Ishikawa (cell line): ENCODE results near the gene ADGRG6.

Source experiments
- CEBPB ChIP-seq: IDR thresholded peaks from 2 replicates; pipeline ENCODE4 v1.6.1; 2012
- CREB1 ChIP-seq: IDR thresholded peaks from 2 replicates; pipeline ENCODE4 v1.6.1; 2012; ENCODE audit warnings: low read depth
- EGR1 ChIP-seq: IDR thresholded peaks from 2 replicates; pipeline ENCODE4 v1.6.1; 2012
- EP300 ChIP-seq: IDR thresholded peaks from 2 replicates; pipeline ENCODE4 v1.6.1; 2012; ENCODE audit warnings: borderline replicate concordance
- FOXM1 ChIP-seq: IDR thresholded peaks from 2 replicates; pipeline ENCODE4 v1.6.1; 2012; ENCODE audit warnings: low read depth, borderline replicate concordance
- NFIC ChIP-seq: IDR thresholded peaks from 2 replicates; pipeline ENCODE4 v1.6.1; 2012
- REST ChIP-seq: IDR thresholded peaks from 2 replicates; pipeline ENCODE4 v1.6.1; 2012; ENCODE audit warnings: low read depth, mild to moderate bottlenecking
- TAF1 ChIP-seq: IDR thresholded peaks from 2 replicates; pipeline ENCODE4 v1.6.1; 2012; ENCODE audit warnings: low read depth, mild to moderate bottlenecking
- TCF12 ChIP-seq: IDR thresholded peaks from 2 replicates; pipeline ENCODE4 v1.6.1; 2012; ENCODE audit warnings: low read depth
- USF1 ChIP-seq: IDR thresholded peaks from 2 replicates; pipeline ENCODE4 v1.6.1; 2012
- YY1 ChIP-seq: IDR thresholded peaks from 2 replicates; pipeline ENCODE4 v1.6.1; 2012; ENCODE audit warnings: low read depth
- TF ChIP-seq, protein P1 (sequence below): IDR thresholded peaks from 2 replicates; pipeline ENCODE4 v1.6.1; 2012

- TF ChIP-seq EP300 (no peak), TAF1 (no peak), REST (no peak), USF1 (no peak), FOXM1 (no peak), TCF12 (no peak), CREB1 (no peak), EGR1 (no peak), CEBPB (no peak), NFIC (no peak), YY1 (no peak)
- TF ChIP-seq, protein P1, sequence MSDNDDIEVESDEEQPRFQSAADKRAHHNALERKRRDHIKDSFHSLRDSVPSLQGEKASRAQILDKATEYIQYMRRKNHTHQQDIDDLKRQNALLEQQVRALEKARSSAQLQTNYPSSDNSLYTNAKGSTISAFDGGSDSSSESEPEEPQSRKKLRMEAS: no peak
Observed at GRCh38 chr6:142481466-142481865, 179.7 kb downstream of the ADGRG6 start.
